Measurements from ENCODE around the gene PCCA.
"Not testable (repeated sequence)": the region's sequence is repeated elsewhere in the genome, so short reads cannot be mapped to it uniquely, and the experiment has no call there.

PCCA gene

DNA sequence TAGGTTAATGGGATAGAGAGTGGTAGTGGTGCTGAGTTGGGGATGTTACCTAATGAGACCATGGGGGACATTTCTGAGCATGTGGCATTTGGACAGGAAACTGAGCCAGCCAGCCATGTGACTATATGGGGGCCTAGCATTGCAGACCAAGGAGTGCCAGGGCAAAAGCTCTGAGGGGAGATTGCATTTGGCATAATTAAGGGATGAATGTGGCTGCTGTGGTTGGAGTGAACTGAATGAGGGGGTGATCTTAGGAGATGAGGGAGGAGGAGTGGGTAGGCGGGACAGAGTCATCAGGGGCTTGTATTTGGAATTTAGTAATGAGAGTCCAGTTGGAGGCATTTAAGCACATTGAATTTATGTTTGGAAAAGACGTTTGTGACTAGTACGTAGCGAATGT lies 6.6 kb downstream of the PCCA start:
- no peak for DNase-seq (ENCODE audit: extremely low read depth in 1 of 2, low read depth in 1 of 2)

- DNase-seq (ENCODE audit: extremely low read depth in 1 of 2, low read depth in 1 of 2), result no peak
These were observed 7.6 kb downstream of the PCCA start for GRCh38 chr13:100096526-100096925.

- no peak for DNase-seq (ENCODE audit: extremely low read depth in 1 of 2, low read depth in 1 of 2)
These were observed 8.9 kb downstream of the PCCA start for GRCh38 chr13:100097821-100098220.

GRCh38 chr13:100098445-100099116 lies 9.7 kb downstream of the PCCA start:
- no peak for DNase-seq (ENCODE audit: extremely low read depth in 1 of 2, low read depth in 1 of 2)

DNA sequence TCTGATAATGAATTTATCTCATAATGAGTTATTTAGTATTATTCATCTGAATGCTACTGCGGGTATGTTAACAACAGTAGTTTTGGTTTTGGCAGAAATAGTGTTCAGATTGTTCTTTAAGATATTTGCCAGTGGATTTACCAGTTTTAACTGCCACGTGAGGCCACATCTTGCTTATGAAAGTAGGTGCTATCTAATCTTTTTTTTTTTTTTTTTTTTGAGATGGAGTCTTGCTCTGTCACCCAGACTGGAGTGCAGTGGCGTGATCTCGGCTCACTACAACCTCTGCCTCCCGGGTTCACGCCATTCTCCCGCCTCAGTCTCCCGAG lies 10.2 kb downstream of the PCCA start:
- not testable (repeated sequence) for DNase-seq (ENCODE audit: extremely low read depth in 1 of 2, low read depth in 1 of 2)

DNA sequence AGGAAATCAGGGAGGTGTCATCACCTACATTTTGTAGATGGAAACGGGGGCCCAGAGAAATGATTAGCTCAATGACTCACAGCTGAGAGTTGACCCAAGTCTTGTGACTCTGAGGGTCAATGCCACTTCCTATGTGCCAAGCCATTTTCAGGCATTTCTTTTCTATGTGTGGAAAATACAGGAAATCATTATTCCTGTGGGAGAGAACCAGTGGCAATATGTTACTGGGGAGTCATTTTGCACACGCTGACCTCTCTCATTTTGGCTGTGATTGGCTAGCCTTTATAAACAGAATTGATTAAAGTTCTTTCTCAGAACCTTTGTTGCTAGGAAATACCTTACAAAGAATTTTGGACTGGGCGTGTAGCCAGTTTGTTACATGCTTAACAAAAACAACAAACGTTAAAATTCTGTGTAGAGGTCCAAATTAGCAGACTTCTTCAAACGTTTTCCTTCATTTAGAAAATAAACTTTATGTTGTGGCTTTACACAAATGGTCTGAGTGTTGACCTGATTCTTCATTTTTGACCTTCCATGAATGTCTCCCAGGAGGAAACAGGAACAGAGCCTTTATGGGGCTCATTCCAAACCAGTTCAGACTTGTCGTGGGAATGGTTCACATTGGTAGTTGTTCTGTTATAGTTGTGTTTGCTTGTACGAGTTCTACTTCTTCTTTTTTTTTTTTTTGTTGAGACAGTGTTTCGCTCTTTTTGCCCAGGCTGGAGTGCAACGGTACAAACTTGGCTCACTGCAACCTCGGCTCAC lies 11.4 kb downstream of the PCCA start:
- no peak for DNase-seq (ENCODE audit: extremely low read depth in 1 of 2, low read depth in 1 of 2)

- DNase-seq (ENCODE audit: extremely low read depth in 1 of 2, low read depth in 1 of 2), result no peak
These were observed 13.1 kb downstream of the PCCA start for GRCh38 chr13:100102042-100102441.

- DNase-seq (ENCODE audit: extremely low read depth in 1 of 2, low read depth in 1 of 2), result no peak
These were observed 17.1 kb downstream of the PCCA start for GRCh38 chr13:100106005-100106404.

DNA sequence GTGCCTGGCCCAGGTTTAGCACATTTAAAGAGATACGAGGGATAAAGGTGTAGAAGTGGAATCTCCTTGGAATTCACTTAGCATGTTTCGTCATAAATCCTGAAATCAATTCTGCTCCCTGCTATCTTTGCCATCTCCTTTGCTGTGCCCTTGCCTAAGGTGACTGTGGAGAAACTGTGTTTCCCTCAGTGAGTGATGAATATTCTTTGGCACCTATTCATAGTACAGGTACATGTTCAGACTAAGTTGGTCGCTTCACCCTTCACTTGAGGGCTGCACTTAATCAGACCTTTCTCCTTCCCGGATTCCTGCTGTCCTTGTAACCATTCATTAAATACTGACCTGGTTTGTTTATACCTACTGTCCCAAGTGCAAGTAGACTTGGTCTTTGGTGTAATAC lies 17.8 kb downstream of the PCCA start:
- DNase-seq (ENCODE audit: extremely low read depth in 1 of 2, low read depth in 1 of 2), result no peak

GRCh38 chr13:100108913-100109507 lies 20.1 kb downstream of the PCCA start:
- no peak for DNase-seq (ENCODE audit: extremely low read depth in 1 of 2, low read depth in 1 of 2)

- DNase-seq (ENCODE audit: extremely low read depth in 1 of 2, low read depth in 1 of 2), result no peak
These were observed 21.4 kb downstream of the PCCA start for GRCh38 chr13:100110269-100110668.

DNA sequence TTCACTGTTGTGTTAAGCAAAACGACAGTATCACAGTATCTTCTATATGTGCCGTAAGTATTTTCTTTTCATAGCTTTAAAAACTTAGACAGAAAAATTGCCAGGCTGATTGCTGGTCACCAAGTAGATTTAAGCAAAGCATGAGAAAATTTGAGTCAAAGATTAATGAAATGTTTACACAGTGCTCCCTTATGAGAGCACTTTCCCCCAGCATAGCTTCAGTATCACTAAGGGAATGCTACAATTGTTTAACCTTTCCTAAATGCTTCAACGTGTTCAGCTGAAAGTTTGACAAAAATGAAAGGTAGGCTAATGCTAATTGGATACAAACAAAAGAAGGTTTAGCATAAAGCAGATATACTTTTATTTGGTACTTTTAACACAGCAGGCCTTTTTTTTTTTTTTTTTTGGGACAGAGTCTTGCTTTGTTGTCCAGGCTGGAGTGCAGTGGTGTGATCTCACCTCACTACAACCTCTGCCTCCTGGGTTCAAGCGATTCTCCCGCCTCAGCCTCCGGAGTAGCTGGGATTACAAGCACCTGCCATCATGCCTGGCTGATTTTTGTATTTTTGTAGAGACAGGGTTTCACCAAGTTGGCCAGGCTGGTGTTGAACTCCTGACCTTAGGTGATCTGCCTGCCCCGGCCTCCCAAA lies 23.4 kb downstream of the PCCA start:
- DNase-seq (ENCODE audit: extremely low read depth in 1 of 2, low read depth in 1 of 2), result no peak

GRCh38 chr13:100115693-100116254 lies 26.9 kb downstream of the PCCA start:
- no peak for DNase-seq (ENCODE audit: extremely low read depth in 1 of 2, low read depth in 1 of 2)

- DNase-seq (ENCODE audit: extremely low read depth in 1 of 2, low read depth in 1 of 2), result no peak
These were observed 35.4 kb downstream of the PCCA start for GRCh38 chr13:100124265-100124664.

DNA sequence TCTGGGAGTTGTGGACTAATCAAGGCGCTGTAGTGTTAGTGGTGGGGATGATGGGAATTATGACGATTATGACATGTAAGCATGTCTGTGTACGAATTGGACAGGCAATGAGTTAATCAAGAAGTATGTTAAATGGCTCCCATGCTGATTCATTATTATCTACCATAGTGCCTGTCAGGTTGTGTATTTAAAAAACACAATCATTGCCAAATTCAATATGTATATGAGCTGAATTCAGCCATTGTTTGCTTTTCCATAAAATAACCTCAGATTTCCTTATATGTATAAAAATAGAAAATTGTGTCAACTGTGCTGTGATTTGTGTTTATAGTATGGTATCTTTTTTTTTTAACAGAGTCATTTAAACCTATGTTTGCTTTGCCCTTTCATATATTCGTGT lies 37.1 kb downstream of the PCCA start:
- no peak for DNase-seq (ENCODE audit: extremely low read depth in 1 of 2, low read depth in 1 of 2)

GRCh38 chr13:100128373-100128772 lies 39.5 kb downstream of the PCCA start:
- DNase-seq (ENCODE audit: extremely low read depth in 1 of 2, low read depth in 1 of 2), result no peak

GRCh38 chr13:100128838-100129237 lies 39.9 kb downstream of the PCCA start:
- DNase-seq (ENCODE audit: extremely low read depth in 1 of 2, low read depth in 1 of 2), result no peak

DNA sequence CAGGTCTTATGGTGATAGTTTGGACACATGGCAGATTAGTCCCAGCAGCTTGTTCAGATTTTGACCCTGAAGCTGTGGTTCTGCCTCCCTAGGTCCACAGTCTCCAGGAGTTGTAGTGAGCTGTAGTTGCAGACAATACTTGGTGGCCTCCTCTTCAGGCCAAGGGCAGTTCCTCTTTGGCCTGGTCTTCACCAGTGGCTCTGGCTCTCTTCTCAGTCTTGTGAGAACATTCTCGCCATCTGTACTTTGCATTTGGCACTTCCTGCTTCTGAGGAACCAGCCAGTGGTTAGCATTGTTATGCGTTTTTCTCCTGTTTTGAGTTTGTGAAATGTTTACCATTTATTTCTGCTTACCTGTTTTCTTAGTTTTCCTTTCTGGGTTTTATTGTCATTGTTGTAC lies 40.7 kb downstream of the PCCA start:
- DNase-seq (ENCODE audit: extremely low read depth in 1 of 2, low read depth in 1 of 2), result no peak

DNA sequence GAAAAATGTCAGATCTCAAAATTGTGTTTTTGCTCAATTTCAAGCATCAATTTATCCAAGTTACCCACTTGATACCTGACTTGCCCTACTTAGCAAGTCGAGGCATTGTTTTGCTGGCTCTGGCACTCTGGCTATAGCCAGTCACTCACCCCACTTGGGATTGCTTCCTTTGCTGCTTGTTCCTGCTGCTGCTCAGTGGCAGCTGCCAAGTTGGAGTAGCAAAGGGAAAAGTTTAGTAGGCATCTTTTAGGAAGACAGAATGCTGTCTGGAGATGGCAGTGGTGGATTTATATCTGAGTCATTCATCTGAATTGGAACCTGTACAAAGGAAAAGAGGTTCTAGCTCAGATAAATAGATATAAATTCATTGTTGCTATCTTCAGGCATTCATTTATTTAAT lies 41.2 kb downstream of the PCCA start:
- DNase-seq (ENCODE audit: extremely low read depth in 1 of 2, low read depth in 1 of 2), result no peak

DNA sequence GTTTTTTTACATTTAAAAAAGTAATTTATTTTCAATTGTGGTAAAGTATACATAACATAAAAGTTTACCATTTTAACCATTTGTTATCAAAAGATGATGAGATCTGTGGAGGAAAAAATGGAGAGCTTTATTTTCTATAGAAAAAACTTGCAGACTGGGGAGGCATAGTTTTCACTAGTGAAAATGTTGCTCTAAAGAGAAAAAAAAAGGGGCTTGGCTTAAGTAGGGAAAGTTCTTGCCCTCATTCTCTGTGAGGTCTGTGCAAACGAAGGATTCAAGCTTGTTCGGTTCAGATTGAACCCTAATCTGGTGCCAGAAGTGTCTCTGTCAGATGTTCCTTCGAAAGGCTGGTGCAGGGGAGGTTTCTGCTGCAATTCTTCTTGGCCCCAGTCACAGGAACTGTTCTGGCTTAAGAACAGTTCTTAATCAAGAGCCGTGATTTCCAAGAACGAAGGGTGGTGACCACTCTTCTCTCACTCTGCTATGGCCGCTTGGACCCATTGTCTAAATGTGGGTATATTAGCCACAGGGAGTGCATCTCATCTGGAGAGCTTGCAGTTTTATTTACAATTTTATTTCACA lies 42.1 kb downstream of the PCCA start:
- no peak for DNase-seq (ENCODE audit: extremely low read depth in 1 of 2, low read depth in 1 of 2)
